ENCODE measurements around the gene CUL7. TPM values are rescaled to one million over a fixed set of nuclear protein-coding genes. Genes with fewer than 3 reads are reported as not detected.
A peak's percentile ranks its signal among the peaks of the same experiment; 100 is the strongest.

CUL7 gene
- total RNA-seq, 4 donors from 2014 or later, result 20.7 to 39.6 (median 28.6) TPM

DNA sequence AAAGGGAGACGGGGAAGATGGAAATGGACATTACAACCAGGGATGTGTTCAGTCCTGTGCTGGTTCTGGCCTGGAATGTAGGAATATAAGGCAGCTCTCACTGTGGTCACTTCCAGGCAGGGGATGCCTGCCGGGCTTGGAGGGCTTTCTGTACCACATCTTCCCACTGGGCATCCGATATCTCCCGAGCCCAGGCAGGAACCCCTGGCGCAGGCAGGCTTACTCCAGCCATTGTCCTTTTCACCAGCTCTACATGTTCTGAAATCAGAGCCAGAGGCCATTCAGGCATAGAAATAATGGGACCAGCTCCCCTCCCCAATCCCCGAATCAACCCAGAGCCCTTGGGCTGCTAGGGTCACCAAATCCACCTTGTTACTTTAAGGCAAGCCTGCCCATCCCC, 41.3 kb downstream of the CUL7 start:
- 88 to 91% methylated on average over 6 of the region's 6 CpGs for WGBS, 2 donors
- no peak for DNase-seq
- Histone ChIP-seq H3K9me3 (no peaks in the 10 kb centered on the region), H3K4me3 (replicated peaks in 1 of 3) (no peak overlapping the region), H3K27me3 (no peaks in the 10 kb centered on the region), H3K4me1 (peaks cover 28 to 39% of the 10 kb centered on the region in 2 donors), H3K36me3 (peaks cover 26 to 33% of the 10 kb centered on the region in 2 donors), H3K27ac (no peak overlapping the region)
- intact Hi-C loops (cut with DNase I), result loop anchor here (10.0 kb wide), 1 partner anchor 108 kb away; no protein-coding TSS in a partner anchor
- no peak for TF ChIP-seq POLR2A (IDR thresholded peaks at IDR 0.05)
- TF ChIP-seq, protein P1, sequence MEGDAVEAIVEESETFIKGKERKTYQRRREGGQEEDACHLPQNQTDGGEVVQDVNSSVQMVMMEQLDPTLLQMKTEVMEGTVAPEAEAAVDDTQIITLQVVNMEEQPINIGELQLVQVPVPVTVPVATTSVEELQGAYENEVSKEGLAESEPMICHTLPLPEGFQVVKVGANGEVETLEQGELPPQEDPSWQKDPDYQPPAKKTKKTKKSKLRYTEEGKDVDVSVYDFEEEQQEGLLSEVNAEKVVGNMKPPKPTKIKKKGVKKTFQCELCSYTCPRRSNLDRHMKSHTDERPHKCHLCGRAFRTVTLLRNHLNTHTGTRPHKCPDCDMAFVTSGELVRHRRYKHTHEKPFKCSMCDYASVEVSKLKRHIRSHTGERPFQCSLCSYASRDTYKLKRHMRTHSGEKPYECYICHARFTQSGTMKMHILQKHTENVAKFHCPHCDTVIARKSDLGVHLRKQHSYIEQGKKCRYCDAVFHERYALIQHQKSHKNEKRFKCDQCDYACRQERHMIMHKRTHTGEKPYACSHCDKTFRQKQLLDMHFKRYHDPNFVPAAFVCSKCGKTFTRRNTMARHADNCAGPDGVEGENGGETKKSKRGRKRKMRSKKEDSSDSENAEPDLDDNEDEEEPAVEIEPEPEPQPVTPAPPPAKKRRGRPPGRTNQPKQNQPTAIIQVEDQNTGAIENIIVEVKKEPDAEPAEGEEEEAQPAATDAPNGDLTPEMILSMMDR (IDR thresholded peaks at IDR 0.05), result no peak

DNA sequence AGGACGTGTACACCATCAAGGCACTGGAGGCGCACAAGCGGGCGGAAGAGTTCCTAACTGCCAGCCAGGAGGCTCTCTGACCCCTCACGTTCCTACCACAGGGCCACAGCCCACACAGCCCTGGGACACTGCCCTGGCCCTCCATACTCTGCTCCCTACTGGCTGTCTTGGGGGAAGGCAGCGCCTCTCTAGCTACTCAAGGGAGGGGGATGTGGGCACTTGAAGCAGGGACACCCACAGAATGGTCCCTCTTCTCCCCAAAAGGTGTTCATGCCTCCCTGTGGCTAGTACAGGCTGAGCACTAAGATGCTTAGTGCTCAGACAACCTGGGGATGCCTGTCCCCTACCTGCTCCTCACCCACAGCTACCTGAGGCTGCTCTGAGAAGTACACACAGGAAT, 42.4 kb downstream of the CUL7 start:
- Histone ChIP-seq H3K27me3 (no peaks in the 10 kb centered on the region), H3K4me3 (replicated peaks in 1 of 3) (no peak overlapping the region), H3K4me1 (peaks cover 21 to 28% of the 10 kb centered on the region in 2 donors), H3K27ac (no peak overlapping the region), H3K36me3 (peaks cover 32 to 42% of the 10 kb centered on the region in 2 donors), H3K9me3 (no peaks in the 10 kb centered on the region)
- TF ChIP-seq, protein P1 (IDR thresholded peaks at IDR 0.05), result no peak
- no peak for TF ChIP-seq POLR2A (IDR thresholded peaks at IDR 0.05)
- DNase-seq, result no peak
- intact Hi-C loops (cut with DNase I), result loop anchor here (10.0 kb wide), 1 partner anchor 106 kb away; no protein-coding TSS in a partner anchor
- 83 to 93% methylated on average over 6 of the region's 6 CpGs for WGBS, 2 donors

DNA sequence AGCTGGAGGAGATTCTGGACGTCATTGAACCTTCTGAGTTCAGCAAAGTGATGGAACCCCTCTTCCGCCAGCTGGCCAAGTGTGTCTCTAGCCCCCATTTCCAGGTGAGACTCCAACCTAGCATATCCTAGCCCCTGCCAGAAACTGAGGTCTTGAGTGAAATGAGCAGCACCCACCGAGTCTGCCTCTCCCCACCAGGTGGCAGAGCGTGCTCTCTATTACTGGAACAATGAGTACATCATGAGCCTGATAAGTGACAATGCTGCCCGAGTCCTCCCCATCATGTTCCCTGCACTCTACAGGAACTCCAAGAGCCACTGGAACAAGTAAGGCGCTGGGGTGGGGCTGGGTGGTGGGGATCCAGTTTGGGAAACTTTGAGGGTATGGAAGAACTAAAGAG, 44.5 kb downstream of the CUL7 start:
- WGBS, 2 donors, result 75 to 81% methylated on average over 6 of the region's 6 CpGs
- intact Hi-C loops (cut with DNase I), result no loop called here
- H3K4me3 ChIP-seq (replicated peaks in 1 of 3), result no peak overlapping the region
- DNase-seq, result peak; percentile 18 to 22
- peaks cover 32 to 42% of the 10 kb centered on the region in 2 donors for H3K36me3 ChIP-seq
- TF ChIP-seq POLR2A (IDR thresholded peaks at IDR 0.05), result no peak
- TF ChIP-seq, protein P1 (IDR thresholded peaks at IDR 0.05), result peak in 2 of 6 experiments; percentile 13 to 15
- no peaks in the 10 kb centered on the region for H3K27me3 ChIP-seq
- no peaks in the 10 kb centered on the region for H3K9me3 ChIP-seq
- peaks cover 6 to 12% of the 10 kb centered on the region in 2 donors for H3K4me1 ChIP-seq
- H3K27ac ChIP-seq, result no peak overlapping the region

DNA sequence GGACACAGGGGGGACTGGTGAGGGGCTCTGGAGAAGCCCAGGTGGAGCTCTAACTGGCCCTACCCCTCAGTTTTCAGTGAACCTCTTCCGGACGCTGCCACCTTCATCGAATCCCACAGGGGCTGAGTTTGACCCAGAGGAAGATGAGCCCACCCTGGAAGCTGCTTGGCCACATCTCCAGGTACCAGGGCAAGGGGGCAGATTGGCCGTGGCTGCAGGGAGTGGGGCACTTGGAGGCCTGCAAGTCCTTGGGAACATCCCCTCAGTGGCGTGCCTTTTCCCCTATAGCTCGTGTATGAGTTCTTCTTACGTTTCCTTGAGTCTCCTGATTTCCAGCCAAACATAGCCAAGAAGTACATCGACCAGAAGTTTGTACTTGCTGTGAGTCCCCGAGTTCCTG, 46.5 kb downstream of the CUL7 start:
- H3K27ac ChIP-seq, result no peak overlapping the region
- H3K36me3 ChIP-seq, result peaks cover 32 to 42% of the 10 kb centered on the region in 2 donors
- H3K4me3 ChIP-seq (replicated peaks in 1 of 3), result no peak overlapping the region
- 93 to 95% methylated on average over 7 to 9 of the region's 9 CpGs for WGBS, 2 donors
- H3K27me3 ChIP-seq, result no peaks in the 10 kb centered on the region
- TF ChIP-seq, protein P1 (IDR thresholded peaks at IDR 0.05), result no peak
- no peak for TF ChIP-seq POLR2A (IDR thresholded peaks at IDR 0.05)
- H3K4me1 ChIP-seq, result no peaks in the 10 kb centered on the region
- DNase-seq, result no peak
- no peaks in the 10 kb centered on the region for H3K9me3 ChIP-seq
- intact Hi-C loops (cut with DNase I), result no loop called here

DNA sequence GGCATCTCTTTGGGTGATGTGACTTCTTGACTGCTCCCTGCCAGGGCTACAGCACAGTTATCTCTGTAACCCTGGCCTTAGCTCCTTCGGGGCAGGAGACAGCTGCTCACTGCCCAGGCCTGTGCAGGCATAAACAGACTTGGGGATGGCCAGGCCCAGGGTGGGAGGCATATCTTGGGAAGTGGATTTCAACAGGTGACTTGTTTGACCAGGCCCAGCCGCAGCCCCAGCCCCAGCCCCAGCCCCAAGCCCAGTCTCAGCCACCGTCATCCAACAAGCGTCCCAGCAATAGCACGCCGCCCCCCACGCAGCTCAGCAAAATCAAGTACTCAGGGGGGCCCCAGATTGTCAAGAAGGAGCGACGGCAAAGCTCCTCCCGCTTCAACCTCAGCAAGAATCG, 47.4 kb downstream of the CUL7 start:
- H3K4me1 ChIP-seq, result no peaks in the 10 kb centered on the region
- peaks cover 30 to 35% of the 10 kb centered on the region in 2 donors for H3K36me3 ChIP-seq
- DNase-seq, result no peak
- no peak overlapping the region for H3K27ac ChIP-seq
- no peak overlapping the region for H3K4me3 ChIP-seq (replicated peaks in 1 of 3)
- no peaks in the 10 kb centered on the region for H3K27me3 ChIP-seq
- H3K9me3 ChIP-seq, result no peaks in the 10 kb centered on the region
- 89 to 97% methylated on average over 7 to 11 of the region's 11 CpGs for WGBS, 2 donors
- TF ChIP-seq, protein P1 (IDR thresholded peaks at IDR 0.05), result no peak
- TF ChIP-seq POLR2A (IDR thresholded peaks at IDR 0.05), result no peak
- intact Hi-C loops (cut with DNase I), result no loop called here

Measured in thyroid gland (tissue), 4 donors.